Heart left ventricle (tissue), 16 donors: Measurements from ENCODE around the gene SLC18B1. TPM values are rescaled to one million over a fixed set of nuclear protein-coding genes. Genes with fewer than 3 reads are reported as not detected.

Source experiments
- ATAC-seq, 4 donors: fragments of 200-7000 bp; cut with Tn5 transposase; one replicate each; pipeline ENCODE4 v1.9.1; 2020 to 2022; ENCODE audit warnings: moderate library complexity in 4 of 4, mild to moderate bottlenecking in 3 of 4, moderate number of reproducible peaks in 1 of 4
- DNase-seq, 5 donors: peaks; one replicate each; pipeline ENCODE4 v3.0.0-alpha.2; 2020
- H3K27ac ChIP-seq, 12 donors: fragments of 200-600 bp; sonication (generic) in 4 of 12; one replicate each; pipeline versions ENCODE4 v1.5.0 to v1.8.0; 2016 to 2022; ENCODE audit warnings: mild to moderate bottlenecking in 2 of 12
- H3K27me3 ChIP-seq, 9 donors: fragments of 200-600 bp; sonication (generic) in 2 of 9; one replicate each; pipeline versions ENCODE4 v1.5.1 to v1.8.0; 2016 to 2022; ENCODE audit warnings: mild to moderate bottlenecking in 3 of 9
- H3K36me3 ChIP-seq, 9 donors: fragments of 200-600 bp; sonication (generic) in 2 of 9; one replicate each; pipeline versions ENCODE4 v1.5.0 to v1.8.0; 2018 to 2022; ENCODE audit warnings: mild to moderate bottlenecking in 2 of 9
- H3K4me1 ChIP-seq, 12 donors: fragments of 200-600 bp; sonication (generic) in 4 of 12; one replicate each; pipeline versions ENCODE4 v1.5.0 to v1.8.0; 2016 to 2022; ENCODE audit warnings: mild to moderate bottlenecking in 3 of 12
- H3K4me3 ChIP-seq, 12 donors: fragments of 200-600 bp; sonication (generic) in 4 of 12; one replicate each; pipeline versions ENCODE4 v1.5.0 to v1.8.0; 2017 to 2022; ENCODE audit warnings: mild to moderate bottlenecking in 9 of 12, moderate library complexity in 4 of 12
- H3K9me3 ChIP-seq, 12 donors: fragments of 200-600 bp; sonication (generic) in 4 of 12; one replicate each; pipeline versions ENCODE4 v1.5.0 to v1.8.0; 2016 to 2022; ENCODE audit warnings: mild to moderate bottlenecking in 1 of 12
- CTCF ChIP-seq, 12 donors: fragments of 200-600 bp; sonication (generic) in 4 of 12; IDR thresholded peaks; one replicate each; pipeline versions ENCODE4 v1.5.0 to v1.8.0; 2018 to 2022; ENCODE audit warnings: antibody characterized with exemption in 12 of 12, mild to moderate bottlenecking in 5 of 12
- POLR2A ChIP-seq, 2 donors: fragments of 450-650 bp; IDR thresholded peaks; one replicate each; pipeline ENCODE4 v1.6.1; 2017; ENCODE audit warnings: antibody characterized with exemption in 2 of 2, mild to moderate bottlenecking in 2 of 2, moderate library complexity in 2 of 2
- WGBS, 4 donors: extraction: QIAGEN DNeasy Blood & Tissue Kit in 2 of 4; methylation state at CpG; one replicate each; pipeline versions ENCODE4 v1.1.5 to v1.1.7; 2013 to 2018; 5-methylcytosine and 5-hydroxymethylcytosine counted together
- intact Hi-C, 10 donors: fragments of 100-400 bp; cut with DNase I; formaldehyde crosslinking; loops; one replicate each; pipeline versions ENCODE4 v1.11.1 to v1.14.2; 2022
- polyA plus RNA-seq, 2 donors: library from polyadenylated mRNA; stranded (reverse); fragments of 200-250 nt; gene quantifications; one replicate each; pipeline ENCODE4 v1.2.3, GENCODE V29; 2013
- total RNA-seq, 9 donors: library from RNA; depleted of rRNA in 2 of 9; stranded (reverse); fragments of >200 nt in 2 of 9; fragmentation: NEBNext Ultra II Directional in 3 of 9; extraction: Animal tissue kit (Norgen Biotek cat#: 25700) in 3 of 9; gene quantifications; one replicate each; pipeline versions ENCODE4 v1.1.0 to v1.2.4, GENCODE V29; 2016 to 2023
- donor health status: ischemic (EF 13 %, LVEDD 7.1; RV severe dilation, severe dysfunction).
- donor health status: healthy with polysubstance abuse.
- donor health status: DM: no; HTN: yes; CAD: no.
- donor health status: DM: no; HTN: no; CAD: no.
- donor health status: ischemic (EF 25% LVEDD 6.9; RV normal size, moderate dysfunction).
- donor health status: ischemic (EF 25% LVEDD 5.7; RV mildly dilated, moderate dysfunction).
- donor health status: healthy.
- donor health status: DM: yes; HTN: yes; CAD: no.
- donor health status: ischemic (EF 35%, LVEDD 5.7; RV mildly dilated, moderate dysfunction).
- donor health status: nonischemic (EF 11% LVEDD 7.7; RV severe dilation, severe dysfunction).
- donor health status: DM: yes; HTN: yes; CAD: no.
- donor health status: PGD.
- donor health status: ischemic (EF 29% LVEDD 5.4; RV normal size, mild dysfunction).
- donor health status: nonischemic (EF 23%, LVEDD 6.1; RV moderate dilation, normal function).

Gene SLC18B1
- total and polyA plus RNA-seq, 11 donors, result 1.1 to 7.4 (median 2.8) TPM

- no peak for ATAC-seq
- H3K27ac ChIP-seq, result no peak overlapping the region
- intact Hi-C loops, result loop anchor here in 2 of 10 donors (5.0 to 10.0 kb wide), 4 partner anchors 296 to 1246 kb away; partner anchors contain the start of gene STX7 (in 2 of the 2)
- DNase-seq, result no peak
- H3K27me3 ChIP-seq, result no peaks in the 10 kb centered on the region
- peaks cover 0 to 23% (median 13%) of the 10 kb centered on the region in 12 donors for H3K4me1 ChIP-seq
- TF ChIP-seq CTCF (IDR thresholded peaks at IDR 0.05) (no peak), POLR2A (IDR thresholded peaks at IDR 0.05) (no peak)
- peaks cover 0 to 14% (median 7%) of the 10 kb centered on the region in 9 donors for H3K36me3 ChIP-seq
- H3K4me3 ChIP-seq, result no peak overlapping the region
- WGBS, 4 donors, result 36 to 51% (median 37%) methylated on average over 3 of the region's 3 CpGs
- peaks cover 0 to under 1% (median 0%) of the 10 kb centered on the region in 12 donors for H3K9me3 ChIP-seq
Measured at GRCh38 chr6:132811276-132811675, 12.8 kb upstream of the SLC18B1 start.

- Histone ChIP-seq H3K36me3 (no peaks in the 10 kb centered on the region), H3K4me3 (no peak overlapping the region), H3K27ac (no peak overlapping the region), H3K27me3 (no peaks in the 10 kb centered on the region), H3K4me1 (no peaks in the 10 kb centered on the region), H3K9me3 (peaks cover 0 to 35% (median 0%) of the 10 kb centered on the region in 12 donors)
- no peak for DNase-seq
- intact Hi-C loops, result no loop called here
- no peak for ATAC-seq
- TF ChIP-seq CTCF (IDR thresholded peaks at IDR 0.05) (no peak), POLR2A (IDR thresholded peaks at IDR 0.05) (no peak)
- 21 to 79% (median 67%) methylated on average over 2 of the region's 2 CpGs for WGBS, 4 donors
Measured at GRCh38 chr6:132805548-132805947, 7.1 kb upstream of the SLC18B1 start.

GRCh38 chr6:132804251-132804650, 5.8 kb upstream of the SLC18B1 start:
- Histone ChIP-seq H3K36me3 (no peaks in the 10 kb centered on the region), H3K4me1 (peaks cover 0 to under 1% (median 0%) of the 10 kb centered on the region in 12 donors), H3K27me3 (no peaks in the 10 kb centered on the region), H3K27ac (no peak overlapping the region), H3K4me3 (no peak overlapping the region), H3K9me3 (peaks cover 0 to 35% (median 0%) of the 10 kb centered on the region in 12 donors)
- intact Hi-C loops, result no loop called here
- ATAC-seq, result no peak
- TF ChIP-seq POLR2A (IDR thresholded peaks at IDR 0.05) (no peak), CTCF (IDR thresholded peaks at IDR 0.05) (no peak)
- DNase-seq, result no peak
- 95 to 100% (median 97%) methylated on average over 1 of the region's 1 CpG for WGBS, 4 donors

- no peaks in the 10 kb centered on the region for H3K27me3 ChIP-seq
- no peak for TF ChIP-seq CTCF (IDR thresholded peaks at IDR 0.05)
- no peak for TF ChIP-seq POLR2A (IDR thresholded peaks at IDR 0.05)
- H3K36me3 ChIP-seq, result peaks cover 0 to 3% (median 0%) of the 10 kb centered on the region in 9 donors
- H3K9me3 ChIP-seq, result peaks cover 0 to 29% (median 0%) of the 10 kb centered on the region in 12 donors
- peaks cover 0 to 9% (median 1%) of the 10 kb centered on the region in 12 donors for H3K4me1 ChIP-seq
- ATAC-seq (no peak), DNase-seq (no peak)
- H3K27ac ChIP-seq, result no peak overlapping the region
- WGBS, 4 donors, result 96 to 100% (median 98%) methylated on average over 1 of the region's 1 CpG
- intact Hi-C loops, result no loop called here
- no peak overlapping the region for H3K4me3 ChIP-seq
Measured at GRCh38 chr6:132800656-132801055, 2.2 kb upstream of the SLC18B1 start.
